NOMO-1 treated with DMSO at 0.1 percent for 48 hours (cell line): ENCODE results near the gene TLE4.
"Not testable (repeated sequence)": the region's sequence is repeated elsewhere in the genome, so short reads cannot be mapped to it uniquely, and the experiment has no call there.

ENCODE experiments used
- DNase-seq: peaks from one replicate; lab custom pipeline; 2025; ENCODE audit not compliant: unreplicated experiment; lab: John Stamatoyannopoulos, UW

The TLE4 gene

DNA sequence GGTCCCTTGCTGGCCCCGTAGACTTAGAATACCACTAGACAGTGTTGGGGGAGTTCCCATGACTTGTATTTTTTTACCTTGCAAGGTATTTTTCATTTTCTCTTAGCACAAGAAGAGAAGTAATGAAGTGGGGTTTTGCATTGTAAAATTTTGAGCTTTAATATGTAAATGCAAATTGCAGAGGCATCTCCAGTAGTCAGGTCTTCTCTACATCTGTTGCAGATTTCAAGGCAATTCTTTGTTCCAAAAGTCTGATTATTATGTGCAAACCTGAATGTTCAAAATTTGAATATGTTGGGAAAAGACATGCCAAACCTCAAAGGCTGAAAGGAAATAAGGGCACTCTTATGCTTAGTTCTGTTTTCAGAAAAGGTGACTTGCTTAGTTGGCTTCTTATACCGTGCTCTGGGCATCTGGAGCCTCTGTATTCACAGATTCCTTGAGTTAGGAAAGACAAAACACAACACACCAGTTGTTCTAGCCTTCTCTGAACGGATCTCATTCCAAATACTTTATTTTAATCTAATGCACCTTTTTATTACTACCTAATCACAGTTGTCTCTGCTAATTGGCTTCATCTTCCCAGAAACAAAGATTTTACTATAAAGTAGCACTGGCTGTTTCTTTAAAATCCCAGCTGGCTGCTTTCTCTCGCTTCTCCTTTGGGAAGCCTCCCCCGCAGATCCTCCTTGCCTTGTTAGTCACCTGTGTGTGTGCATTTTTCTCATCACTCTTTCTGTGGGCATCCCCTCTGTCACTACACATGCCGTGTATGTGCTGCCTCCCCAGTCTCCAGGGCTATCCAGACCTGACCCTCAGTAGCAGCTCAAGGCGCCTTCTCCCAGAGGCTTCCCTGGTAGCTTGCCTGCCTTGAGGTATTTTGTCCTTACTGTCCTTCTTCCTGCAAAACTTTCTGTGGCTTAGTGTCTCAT lies 138.2 kb downstream of the TLE4 start:
- DNase-seq, result no peak

DNA sequence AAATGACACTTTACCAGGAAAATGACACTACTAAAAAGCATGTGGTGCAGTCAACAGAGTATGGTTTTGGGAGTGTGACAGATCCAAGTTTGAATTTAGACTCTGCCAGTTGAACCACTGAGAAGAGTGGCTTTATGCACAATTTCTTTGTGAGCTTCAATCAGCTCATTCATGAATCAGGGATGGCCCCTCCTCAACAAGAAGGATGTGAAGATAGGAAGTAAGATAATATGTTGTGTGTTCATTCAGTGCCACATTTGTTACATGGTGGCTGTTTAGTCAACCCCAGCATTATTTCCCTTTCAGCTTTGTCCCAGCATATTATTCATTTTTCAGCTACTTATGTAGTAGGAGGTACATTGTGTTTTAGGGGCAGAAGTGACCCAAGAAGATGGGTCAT lies 140.1 kb downstream of the TLE4 start:
- no peak for DNase-seq

DNA sequence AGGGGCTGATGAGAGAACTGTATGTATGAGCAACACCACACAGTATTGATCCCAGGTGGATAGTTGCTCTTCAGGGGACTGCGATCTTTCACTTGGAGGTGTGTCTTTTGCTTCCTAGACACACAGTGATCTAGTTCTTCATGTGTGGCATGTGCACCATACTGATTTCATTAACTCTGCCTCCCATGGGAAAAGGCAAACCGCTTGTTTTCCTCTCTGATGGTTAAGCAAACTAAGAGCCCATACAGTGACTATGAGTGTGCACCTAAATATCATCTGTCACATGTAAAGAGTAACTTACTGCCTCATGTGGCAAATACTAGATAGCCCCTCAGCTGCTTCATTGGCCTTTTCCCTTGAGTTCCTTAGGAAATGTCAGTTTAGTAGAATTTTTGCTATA lies 147.3 kb downstream of the TLE4 start:
- DNase-seq, result no peak

DNA sequence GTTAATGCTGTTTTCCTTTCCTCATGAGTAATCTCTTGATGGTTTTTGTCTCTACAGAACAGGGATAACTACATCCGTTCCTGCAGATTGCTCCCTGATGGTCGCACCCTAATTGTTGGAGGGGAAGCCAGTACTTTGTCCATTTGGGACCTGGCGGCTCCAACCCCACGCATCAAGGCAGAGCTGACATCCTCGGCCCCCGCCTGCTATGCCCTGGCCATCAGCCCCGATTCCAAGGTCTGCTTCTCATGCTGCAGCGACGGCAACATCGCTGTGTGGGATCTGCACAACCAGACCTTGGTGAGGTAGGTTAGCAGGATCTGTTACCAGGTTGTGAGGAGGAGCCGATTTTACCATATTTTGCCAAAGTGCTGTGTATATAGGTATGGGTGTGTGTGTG lies 148.2 kb downstream of the TLE4 start:
- no peak for DNase-seq

DNA sequence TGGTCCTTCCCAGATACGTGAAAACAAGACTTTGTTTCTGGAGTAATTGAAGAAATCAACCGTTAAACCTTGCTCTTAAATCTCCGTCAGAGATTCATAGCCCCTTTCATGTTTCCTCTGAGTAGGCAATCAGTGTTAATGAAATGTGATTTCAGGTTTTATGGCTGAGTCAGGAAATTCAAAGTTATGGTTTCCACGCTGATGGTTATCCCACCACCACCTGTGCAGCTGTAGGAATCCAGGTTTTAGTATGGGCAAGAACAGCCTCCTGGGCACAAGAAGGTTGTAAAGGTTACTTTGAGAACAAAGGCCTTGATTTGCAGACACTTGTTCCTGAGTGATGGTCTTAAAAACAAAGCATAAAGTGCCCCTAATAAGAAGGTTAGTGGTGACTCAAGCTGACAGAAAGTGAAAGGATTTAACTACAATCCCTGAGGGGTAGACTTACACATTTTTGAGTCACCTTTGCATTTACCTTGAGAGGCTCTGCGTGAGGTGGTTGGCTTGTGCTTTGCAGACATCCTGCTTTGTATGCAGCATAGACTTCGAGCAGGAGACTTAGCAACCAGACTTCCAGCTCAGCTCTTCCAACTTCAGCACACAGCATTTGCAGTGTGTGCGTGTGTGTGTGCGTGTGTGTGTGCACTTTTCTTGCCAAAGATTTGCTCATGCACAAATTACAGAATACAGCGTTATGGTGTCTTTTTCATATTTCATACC lies 159.6 kb downstream of the TLE4 start:
- no peak for DNase-seq

DNA sequence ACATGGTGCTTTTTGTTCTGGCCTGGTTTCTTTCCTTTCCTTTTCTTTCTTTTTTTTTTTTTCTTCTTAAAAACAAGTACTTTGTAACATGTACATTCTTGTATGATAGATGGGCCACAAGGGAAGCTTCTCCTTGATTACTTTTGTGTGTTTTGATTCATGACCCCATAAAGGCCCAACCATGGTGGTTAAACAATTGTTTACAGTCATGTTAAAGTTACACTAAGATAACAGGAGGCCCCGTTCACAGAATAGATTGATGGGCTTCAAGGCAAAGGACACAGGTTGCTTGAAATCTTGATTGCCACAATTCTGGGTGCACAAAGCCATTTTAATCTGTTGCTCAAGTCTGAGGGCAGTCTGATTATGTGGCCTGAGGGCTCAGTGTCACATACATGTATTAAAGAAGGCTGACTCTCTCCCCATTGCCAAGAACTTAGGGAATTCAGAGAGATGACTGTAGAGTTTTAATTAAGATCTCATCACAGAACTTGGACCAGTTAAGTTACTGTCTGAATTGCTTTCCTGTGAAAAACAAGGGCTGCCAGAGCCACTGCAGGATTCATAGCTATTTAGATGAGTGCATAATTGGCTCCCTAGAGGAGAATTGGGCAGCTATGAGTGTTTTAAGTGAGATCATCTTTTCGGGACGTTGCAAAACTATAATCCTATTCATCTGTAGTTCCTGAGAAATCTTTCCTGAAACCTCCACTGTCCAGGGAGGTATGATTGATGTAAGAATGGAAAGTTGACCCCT lies 163.4 kb downstream of the TLE4 start:
- DNase-seq, result no peak

DNA sequence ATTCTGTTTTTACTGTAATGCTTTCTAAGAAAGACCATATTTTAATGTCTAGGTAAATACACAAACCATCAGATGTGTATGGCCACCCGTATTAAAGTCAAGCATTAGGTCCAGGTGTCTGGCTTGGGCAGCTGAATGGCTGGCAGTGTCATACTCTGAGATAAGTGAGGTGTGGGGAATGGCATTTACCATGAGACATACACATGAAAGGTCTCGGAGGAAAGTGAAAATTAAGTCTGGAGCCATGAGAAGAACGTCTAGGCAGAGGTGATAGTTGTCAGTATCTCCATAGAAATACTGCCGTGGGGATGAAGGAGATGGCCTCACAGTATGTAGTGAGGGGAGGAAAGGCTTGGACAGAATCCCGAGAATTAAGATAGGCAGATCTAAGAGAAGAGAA lies 164.3 kb downstream of the TLE4 start:
- DNase-seq, result no peak

DNA sequence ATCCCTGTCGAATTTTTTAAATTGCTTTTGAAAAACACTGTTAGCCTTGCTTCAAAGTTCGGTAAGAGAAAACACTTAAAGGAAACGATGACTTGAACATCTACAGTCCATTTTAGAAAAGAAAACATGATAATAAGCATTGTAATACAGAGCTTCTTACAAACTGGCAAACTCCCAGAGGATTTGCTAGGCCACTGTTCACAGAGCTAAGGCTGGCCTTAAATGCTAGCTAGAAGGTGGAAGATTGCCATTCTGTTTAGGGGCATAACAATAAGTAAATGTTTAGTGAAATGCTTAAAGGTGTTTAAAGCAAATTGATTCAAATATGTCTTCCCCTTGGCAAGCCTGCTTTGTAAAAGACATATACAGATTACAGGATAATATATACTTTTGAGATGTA lies 169.6 kb downstream of the TLE4 start:
- DNase-seq, result no peak

DNA sequence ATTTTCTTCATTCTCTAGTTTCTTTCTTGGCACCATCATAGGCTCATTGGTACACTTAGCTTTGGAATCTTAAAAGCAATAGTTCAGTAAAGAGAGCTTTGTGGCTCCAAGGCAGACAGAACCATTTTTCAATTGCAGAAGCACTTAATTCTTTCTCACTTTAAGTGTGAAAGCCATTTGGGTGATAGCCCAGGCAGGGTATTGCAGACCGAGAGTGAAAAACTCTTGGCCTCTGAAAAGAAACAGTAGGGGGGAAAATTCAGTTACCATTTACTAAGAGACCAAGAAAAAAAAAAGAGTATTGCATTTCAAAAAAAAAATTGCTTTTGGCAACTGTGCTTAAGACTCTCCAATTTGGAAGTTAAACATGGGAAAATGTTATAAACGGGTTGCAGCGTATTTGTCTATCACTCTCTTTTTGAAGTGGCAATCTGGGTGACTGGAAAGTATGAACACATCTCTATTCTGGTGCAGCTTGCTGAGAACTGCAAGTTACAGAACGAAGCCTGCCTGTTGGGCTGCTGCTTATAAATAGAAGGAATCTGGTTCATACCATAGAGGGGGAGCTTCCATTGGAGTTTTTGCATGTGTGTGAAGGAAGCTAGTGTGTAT lies 170.5 kb downstream of the TLE4 start:
- no peak for DNase-seq

DNA sequence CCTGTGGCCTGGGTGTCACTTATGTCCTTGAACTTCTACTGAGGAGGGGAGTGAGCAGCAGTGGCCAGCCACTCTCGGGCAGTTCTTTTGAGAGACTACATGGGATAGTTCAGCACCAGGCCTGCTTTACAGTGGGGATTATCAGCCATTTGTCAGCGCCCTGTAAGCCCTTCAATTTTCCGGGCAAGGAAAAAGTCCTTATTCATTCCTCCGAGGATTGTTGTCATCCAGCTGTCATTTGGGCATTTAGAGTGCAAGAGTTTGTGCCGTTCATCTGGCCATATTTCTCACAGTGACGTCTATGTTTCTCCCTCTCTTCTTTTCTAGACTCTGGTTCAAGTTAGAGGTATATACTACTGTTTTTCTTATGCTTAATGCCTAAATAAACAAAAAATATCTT lies 172.8 kb downstream of the TLE4 start:
- DNase-seq, result no peak

DNA sequence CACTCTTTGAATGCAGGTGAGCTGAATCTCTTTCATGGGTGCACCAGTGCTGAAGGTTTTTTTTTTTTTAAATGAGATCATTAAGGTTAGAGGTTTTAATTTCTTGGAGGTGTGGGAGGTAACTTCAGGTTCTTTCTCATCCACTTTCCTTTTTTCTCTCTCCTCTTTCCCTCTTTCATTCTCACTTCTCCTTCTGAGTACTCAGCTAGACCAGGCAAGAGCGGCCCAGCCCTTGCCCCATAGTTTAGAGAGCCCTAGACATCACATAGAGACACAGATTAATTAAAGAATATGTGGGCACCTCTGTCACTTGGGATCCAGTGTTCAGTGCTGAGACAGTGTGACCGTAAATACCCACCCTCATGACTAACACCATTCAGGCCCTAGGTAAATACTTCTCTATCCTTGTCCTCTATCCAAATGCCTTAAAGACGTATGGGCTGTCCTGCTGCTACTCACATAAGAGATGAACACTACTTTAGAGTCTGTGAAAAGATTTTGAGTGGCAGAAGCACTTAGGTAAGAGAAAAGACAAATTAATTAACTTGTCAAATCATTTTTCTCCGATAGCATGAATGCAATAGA lies 174.1 kb downstream of the TLE4 start:
- DNase-seq, result no peak

DNA sequence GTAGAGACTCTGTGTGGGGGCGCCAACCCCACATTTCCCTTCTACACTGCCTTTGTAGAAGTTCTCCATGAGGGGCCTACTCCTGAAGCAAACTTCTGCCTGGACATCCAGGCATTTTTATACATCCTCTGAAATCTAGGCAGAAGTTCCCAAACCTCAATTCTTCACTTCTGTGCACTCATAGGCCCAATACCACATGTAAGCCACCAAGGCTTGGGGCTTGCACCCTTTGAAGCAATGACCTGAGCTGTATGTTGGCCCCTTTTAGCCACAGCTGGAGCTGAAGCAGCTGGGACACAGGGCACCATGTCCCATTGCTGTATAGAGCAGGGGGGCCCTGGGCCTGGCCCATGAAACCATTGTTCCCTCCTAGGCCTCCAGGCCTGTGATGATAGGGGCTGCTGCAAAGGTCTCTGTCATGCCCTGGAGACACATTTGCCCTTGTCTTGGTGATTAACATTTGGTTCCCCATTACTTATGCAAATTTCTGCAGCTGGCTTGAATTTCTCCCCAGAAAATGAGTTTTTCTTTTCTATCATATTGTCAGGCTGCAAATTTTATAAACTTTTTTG lies 180.2 kb downstream of the TLE4 start:
- not testable (repeated sequence) for DNase-seq

DNA sequence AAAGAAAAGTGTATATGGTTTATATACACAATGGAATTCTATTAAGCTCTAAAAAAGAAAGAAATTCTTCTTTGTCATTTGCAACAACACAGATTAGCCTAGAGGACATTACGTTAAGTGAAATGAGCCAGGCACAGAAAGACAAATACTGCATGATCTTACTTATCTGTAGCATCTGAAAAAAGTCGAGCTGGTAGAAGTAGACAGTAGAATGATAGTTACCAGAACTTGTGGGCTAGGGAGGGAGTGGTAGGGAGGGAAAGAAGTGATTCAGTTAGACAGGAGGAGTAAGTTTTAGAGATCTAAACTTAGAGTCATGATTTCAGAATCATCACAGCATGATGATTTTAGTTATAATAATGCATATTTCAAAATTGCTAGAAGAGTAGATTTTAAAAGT lies 184.6 kb downstream of the TLE4 start:
- no peak for DNase-seq

DNA sequence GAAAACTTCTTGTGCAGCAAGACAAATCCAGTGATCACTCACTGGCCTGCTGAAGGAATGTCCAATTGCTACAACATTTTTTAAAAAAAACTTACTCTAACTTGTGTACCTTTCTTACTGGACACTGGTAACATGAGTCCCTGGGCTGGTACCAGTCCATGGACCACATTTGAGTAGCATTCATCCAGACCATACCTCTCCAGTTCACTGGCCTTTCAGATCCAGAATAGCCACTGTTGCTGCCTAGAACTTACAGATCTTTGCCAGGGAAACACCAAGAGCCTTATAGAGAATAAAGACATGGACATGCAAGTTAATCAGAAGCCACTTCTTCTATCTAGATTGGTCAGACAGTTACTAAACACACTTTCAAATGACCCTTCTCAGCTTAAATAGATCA lies 185.3 kb downstream of the TLE4 start:
- DNase-seq, result no peak

DNA sequence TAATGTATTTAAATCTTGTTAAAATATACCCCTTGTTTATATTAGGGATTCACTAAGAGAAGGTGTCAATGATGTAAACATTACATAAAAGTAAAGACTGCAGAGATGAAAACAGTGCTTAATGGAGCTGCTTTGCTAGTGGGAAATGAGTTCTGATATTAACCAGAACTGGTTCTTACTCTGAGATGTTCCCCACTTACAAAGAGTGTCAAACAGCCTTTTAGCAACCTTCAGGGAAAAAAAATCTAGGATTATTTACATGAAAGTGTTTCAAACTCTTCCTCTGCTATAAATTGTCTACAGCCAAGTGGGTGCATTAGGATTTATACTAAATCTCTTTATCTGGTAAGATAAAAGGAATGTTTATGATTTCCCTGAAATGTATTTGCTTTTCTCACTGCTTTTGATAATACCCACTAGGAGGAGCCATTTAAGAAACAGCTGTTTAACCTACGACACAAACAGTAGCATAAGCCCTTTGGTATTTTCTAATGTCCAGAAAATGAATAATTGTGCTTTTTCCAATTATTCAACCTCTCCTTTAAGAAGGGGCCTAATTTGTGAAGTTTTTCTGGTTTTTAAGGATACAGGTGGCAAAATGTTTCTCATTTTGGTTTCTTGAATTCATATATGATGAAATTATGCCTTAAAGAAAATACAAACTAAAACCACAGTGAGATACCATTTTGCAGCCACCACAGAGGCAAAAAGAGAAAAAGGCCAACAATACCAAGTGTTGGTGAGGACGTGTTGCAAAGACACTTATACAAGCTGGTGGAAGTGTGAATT lies 186.3 kb downstream of the TLE4 start:
- no peak for DNase-seq

DNA sequence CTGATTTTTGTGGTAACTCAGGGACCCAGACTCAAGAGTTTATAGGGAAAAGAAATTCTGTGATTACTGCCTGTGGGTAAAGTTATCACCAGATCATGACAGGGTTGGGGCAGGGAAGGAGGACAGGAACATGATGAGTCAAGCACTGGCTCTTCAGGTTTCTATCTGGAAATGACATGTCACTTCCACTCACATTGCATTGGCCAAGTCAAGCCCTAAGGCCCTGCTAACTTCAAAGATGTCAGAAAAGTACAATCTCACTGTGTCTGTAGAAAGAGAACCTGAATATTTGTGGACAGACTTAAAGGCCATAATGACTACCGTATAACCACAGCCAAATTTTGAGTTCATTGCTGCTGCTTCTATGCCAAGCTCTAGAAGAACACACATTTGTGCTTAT lies 187.7 kb downstream of the TLE4 start:
- DNase-seq, result no peak

DNA sequence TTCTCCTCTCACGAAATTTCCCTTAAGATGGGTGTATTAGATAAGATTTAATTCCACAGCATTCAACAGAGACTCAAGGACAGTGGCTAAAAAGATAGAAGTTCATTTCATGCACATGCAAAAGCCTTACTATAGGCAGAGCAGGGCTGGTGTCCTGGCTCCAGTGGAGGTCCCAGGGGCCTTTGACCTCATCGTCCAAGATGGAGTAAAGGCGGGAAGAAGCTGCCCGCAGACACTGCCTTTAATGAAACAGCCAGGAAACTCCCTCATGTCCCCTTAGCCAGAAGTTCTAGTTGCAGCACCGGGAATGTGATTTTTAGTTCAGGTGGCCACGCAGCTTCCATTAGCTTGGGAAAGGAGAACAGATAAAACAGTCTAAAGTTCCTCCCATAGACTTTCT lies 190.3 kb downstream of the TLE4 start:
- no peak for DNase-seq

DNA sequence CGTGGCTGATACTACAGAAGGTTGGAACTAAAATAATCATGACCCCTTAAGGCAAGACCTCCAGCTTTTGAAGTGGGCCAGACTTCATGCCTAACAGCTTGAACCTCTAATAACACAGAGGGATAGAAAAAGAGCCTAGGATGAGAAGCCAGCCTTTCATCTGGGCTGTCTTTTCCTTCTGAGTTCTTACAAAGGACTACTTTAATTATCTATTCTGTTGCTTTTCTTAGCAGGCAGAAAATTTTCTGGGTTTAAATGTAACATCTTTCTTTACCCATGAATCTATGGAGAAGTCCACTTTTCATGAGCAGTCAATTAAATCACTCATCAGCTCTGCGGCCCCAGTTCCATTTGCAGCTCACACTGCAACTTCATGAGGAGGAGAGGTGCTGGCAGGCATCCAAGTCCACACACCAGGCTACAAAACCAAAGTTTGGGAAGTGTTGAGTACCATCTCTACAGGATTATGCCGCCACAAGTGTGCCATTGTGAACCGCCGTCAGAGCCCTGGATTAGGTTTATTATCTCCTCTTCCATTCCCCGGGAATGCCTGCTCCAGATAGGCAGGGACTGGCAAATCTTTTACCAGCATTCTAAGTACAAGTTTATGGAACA lies 192.0 kb downstream of the TLE4 start:
- no peak for DNase-seq

DNA sequence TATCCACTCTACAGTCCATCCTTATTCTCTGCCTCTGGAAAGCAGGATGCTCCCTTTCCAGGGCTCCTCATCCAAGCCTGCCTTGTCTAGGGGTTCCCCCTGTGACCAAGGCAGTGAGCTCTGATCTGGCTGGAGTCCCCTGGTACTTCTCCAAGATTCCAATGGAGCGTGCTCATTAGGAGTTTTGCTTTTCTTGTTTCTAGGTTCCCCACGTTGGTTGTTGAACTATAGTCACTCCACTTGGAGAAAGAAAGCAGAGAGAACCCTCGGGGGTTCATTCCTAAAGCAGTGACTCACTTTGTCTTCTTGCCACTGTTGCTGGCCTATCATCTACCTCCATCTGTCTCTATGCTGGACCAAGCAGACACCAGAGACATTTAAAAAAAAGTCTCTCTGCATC lies 192.6 kb downstream of the TLE4 start:
- DNase-seq, result no peak
